Measurements from ENCODE around the gene PRPH2. TPM values are rescaled to one million over a fixed set of nuclear protein-coding genes. Genes with fewer than 3 reads are reported as not detected.

The PRPH2 gene
- total and polyA plus RNA-seq, 2 donors (not counting 1 experiment from before 2014, with no cell fraction given): 0.03 to 0.15 TPM

- WGBS (ENCODE audit: insufficient coverage): 100% methylated on average over 1 of the region's 2 CpGs
- Histone ChIP-seq H3K36me3 (replicated peaks in 1 of 2; ENCODE audit: control extremely low read depth in 1 of 2, control insufficient read depth in 1 of 2, extremely low read depth in 1 of 2, insufficient read depth in 2 of 2, low read length in 1 of 2) (peaks cover 17 to 55% of the 10 kb centered on the region in 2 experiments), H3K4me2 (replicated peaks; ENCODE audit: low read depth, low read length, poor library complexity, severe bottlenecking) (no peak overlapping the region), H3K27ac (ENCODE audit: low read length in 2 of 2) (no peak overlapping the region), H3K27me3 (replicated peaks in 1 of 4; ENCODE audit: control extremely low read depth in 1 of 4, control insufficient read depth in 3 of 4, insufficient read depth in 4 of 4, low read length in 3 of 4) (no peaks in the 10 kb centered on the region), H3K79me2 (ENCODE audit: control insufficient read depth, insufficient read depth, low read length) (no peaks in the 10 kb centered on the region), H3K4me3 (ENCODE audit: control extremely low read depth in 1 of 5, extremely low read depth in 1 of 5, insufficient read depth in 1 of 5, low read depth in 2 of 5, low read length in 4 of 5) (no peak overlapping the region), H4K20me1 (ENCODE audit: control insufficient read depth, insufficient read depth, low read length, poor library complexity, severe bottlenecking) (no peaks in the 10 kb centered on the region), H3K9me3 (ENCODE audit: control extremely low read depth in 1 of 3, control insufficient read depth in 2 of 3, insufficient read depth in 1 of 3, low read length in 2 of 3) (no peaks in the 10 kb centered on the region), H2AFZ (ENCODE audit: insufficient read depth, low read depth, low read length, poor library complexity, severe bottlenecking) (no peak overlapping the region), H3K4me1 (ENCODE audit: control insufficient read depth in 2 of 2, insufficient read depth in 2 of 2, low read length in 2 of 2) (no peaks in the 10 kb centered on the region), H3K9ac (ENCODE audit: low read length) (no peak overlapping the region)
- DNase-seq: no peak
- POLR2A ChIA-PET: interaction anchor here (1.0 kb wide), 1 partner anchor 62 kb away, joined by 4 read pairs; no protein-coding TSS in a partner anchor
- H3K4me1 Mint-ChIP-seq: no peaks in the 10 kb centered on the region
- no peaks in the 10 kb centered on the region for H3K9me3 Mint-ChIP-seq (ENCODE audit: insufficient read depth)
- CTCF ChIA-PET: interaction anchor here (1.2 to 5.7 kb wide), 4 partner anchors 25 to 235 kb away, joined by 3 to 102 read pairs (median 36); no protein-coding TSS in a partner anchor
- H3K4me3 Mint-ChIP-seq: no peak overlapping the region
- intact Hi-C loops (cut with micrococcal nuclease): no loop called here
- ATAC-seq (ENCODE audit: low read depth): no peak
- H3K27me3 Mint-ChIP-seq: no peaks in the 10 kb centered on the region
- TF ChIP-seq, protein P1, sequence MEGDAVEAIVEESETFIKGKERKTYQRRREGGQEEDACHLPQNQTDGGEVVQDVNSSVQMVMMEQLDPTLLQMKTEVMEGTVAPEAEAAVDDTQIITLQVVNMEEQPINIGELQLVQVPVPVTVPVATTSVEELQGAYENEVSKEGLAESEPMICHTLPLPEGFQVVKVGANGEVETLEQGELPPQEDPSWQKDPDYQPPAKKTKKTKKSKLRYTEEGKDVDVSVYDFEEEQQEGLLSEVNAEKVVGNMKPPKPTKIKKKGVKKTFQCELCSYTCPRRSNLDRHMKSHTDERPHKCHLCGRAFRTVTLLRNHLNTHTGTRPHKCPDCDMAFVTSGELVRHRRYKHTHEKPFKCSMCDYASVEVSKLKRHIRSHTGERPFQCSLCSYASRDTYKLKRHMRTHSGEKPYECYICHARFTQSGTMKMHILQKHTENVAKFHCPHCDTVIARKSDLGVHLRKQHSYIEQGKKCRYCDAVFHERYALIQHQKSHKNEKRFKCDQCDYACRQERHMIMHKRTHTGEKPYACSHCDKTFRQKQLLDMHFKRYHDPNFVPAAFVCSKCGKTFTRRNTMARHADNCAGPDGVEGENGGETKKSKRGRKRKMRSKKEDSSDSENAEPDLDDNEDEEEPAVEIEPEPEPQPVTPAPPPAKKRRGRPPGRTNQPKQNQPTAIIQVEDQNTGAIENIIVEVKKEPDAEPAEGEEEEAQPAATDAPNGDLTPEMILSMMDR (IDR thresholded peaks at IDR 0.05): no peak
- TF ChIP-seq EZH2 (IDR thresholded peaks at IDR 0.05; ENCODE audit: borderline replicate concordance, insufficient read depth, low read depth, low read length, poor library complexity, severe bottlenecking): no peak
- H3K27ac Mint-ChIP-seq: no peak overlapping the region
Observed at GRCh38 chr6:42664718-42665117, 57.7 kb downstream of the PRPH2 start.

DNA sequence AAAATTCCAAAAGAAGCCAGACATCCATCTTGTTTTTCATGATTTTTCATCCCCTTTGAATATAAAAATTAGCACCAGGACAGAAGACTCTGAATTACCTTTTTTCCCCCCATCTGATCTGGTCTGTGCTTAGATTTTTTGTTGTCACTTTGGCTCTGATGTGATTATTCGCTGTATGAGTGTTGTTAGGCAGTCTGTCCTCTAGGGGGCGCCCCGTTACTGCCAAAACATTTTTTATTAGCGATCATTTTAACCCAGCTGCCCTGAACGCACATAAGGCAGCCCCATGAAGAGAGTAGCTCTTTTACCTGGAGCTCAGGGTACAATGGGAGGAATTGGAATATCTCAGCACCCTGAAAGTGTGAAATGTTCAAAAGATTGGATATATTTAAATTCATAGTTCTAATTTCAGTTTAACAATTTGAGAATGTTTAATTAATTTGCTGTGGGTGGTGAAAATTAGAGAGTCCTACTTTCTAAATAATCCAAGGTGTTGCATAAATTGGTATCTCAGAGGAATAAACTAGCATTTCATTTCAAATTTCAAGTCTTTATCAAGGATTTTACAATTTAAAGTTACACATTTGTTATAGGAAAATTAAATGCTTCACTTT is 60.8 kb downstream of the PRPH2 start:
- Histone ChIP-seq H3K9ac (ENCODE audit: low read length) (no peak overlapping the region), H3K27ac (ENCODE audit: low read length in 2 of 2) (peak overlapping the region in 1 of 2 donors; percentile 5), H3K36me3 (replicated peaks in 1 of 2; ENCODE audit: control extremely low read depth in 1 of 2, control insufficient read depth in 1 of 2, extremely low read depth in 1 of 2, insufficient read depth in 2 of 2, low read length in 1 of 2) (peaks cover 21 to 63% of the 10 kb centered on the region in 2 experiments), H3K9me3 (ENCODE audit: control extremely low read depth in 1 of 3, control insufficient read depth in 2 of 3, insufficient read depth in 1 of 3, low read length in 2 of 3) (no peaks in the 10 kb centered on the region), H3K4me3 (ENCODE audit: control extremely low read depth in 1 of 5, extremely low read depth in 1 of 5, insufficient read depth in 1 of 5, low read depth in 2 of 5, low read length in 4 of 5) (no peak overlapping the region), H3K79me2 (ENCODE audit: control insufficient read depth, insufficient read depth, low read length) (no peaks in the 10 kb centered on the region), H4K20me1 (ENCODE audit: control insufficient read depth, insufficient read depth, low read length, poor library complexity, severe bottlenecking) (no peaks in the 10 kb centered on the region), H3K27me3 (replicated peaks in 1 of 4; ENCODE audit: control extremely low read depth in 1 of 4, control insufficient read depth in 3 of 4, insufficient read depth in 4 of 4, low read length in 3 of 4) (no peaks in the 10 kb centered on the region), H3K4me1 (ENCODE audit: control insufficient read depth in 2 of 2, insufficient read depth in 2 of 2, low read length in 2 of 2) (no peaks in the 10 kb centered on the region), H3K4me2 (replicated peaks; ENCODE audit: low read depth, low read length, poor library complexity, severe bottlenecking) (no peak overlapping the region), H2AFZ (ENCODE audit: insufficient read depth, low read depth, low read length, poor library complexity, severe bottlenecking) (peak overlapping the region; percentile 27)
- Mint-ChIP-seq H3K4me1 (no peaks in the 10 kb centered on the region), H3K27ac (no peak overlapping the region), H3K27me3 (no peaks in the 10 kb centered on the region), H3K4me3 (no peak overlapping the region), H3K9me3 (ENCODE audit: insufficient read depth) (no peaks in the 10 kb centered on the region)
- POLR2A ChIA-PET: interaction anchor here (0.5 to 2.5 kb wide), 7 partner anchors 64 to 253 kb away, joined by 3 to 12 read pairs (median 5); partner anchors contain the start of genes BICRAL, RPL7L1 and TBCC
- WGBS (ENCODE audit: insufficient coverage): no CpG with 5 or more reads among the region's 5 CpGs
- DNase-seq (peak; percentile 84), ATAC-seq (ENCODE audit: low read depth) (peak; percentile 93)
- intact Hi-C loops (cut with micrococcal nuclease): loop anchor here (1.0 kb wide), 5 partner anchors 65 to 482 kb away; no protein-coding TSS in a partner anchor
- CTCF ChIA-PET: interaction anchor here (0.5 to 5.7 kb wide), 52 partner anchors 8 to 781 kb away, joined by 3 to 102 read pairs (median 4); partner anchors contain the start of genes CNPY3, RPL7L1 and UBR2
- TF ChIP-seq EZH2 (IDR thresholded peaks at IDR 0.05; ENCODE audit: borderline replicate concordance, insufficient read depth, low read depth, low read length, poor library complexity, severe bottlenecking): no peak
- TF ChIP-seq, protein P1 (IDR thresholded peaks at IDR 0.05): peak; percentile 91

Measured in B cell (primary cell).